Left ventricle myocardium inferior (tissue), 1 donor: ENCODE measurements around the gene SMAD5. TPM values are rescaled to one million over a fixed set of nuclear protein-coding genes. Genes with fewer than 3 reads are reported as not detected.

Experiments used
- DNase-seq: peaks from one replicate; pipeline ENCODE4 v3.0.0-alpha.2; 2020
- H3K27ac ChIP-seq: fragments of 200-600 bp; replicated peaks from 2 replicates; pipeline ENCODE4 v1.8.0; 2021
- H3K27me3 ChIP-seq: fragments of 200-600 bp; 2 replicates; pipeline ENCODE4 v1.8.0; 2021; ENCODE audit warnings: low read depth
- H3K36me3 ChIP-seq: fragments of 200-600 bp; 2 replicates; pipeline ENCODE4 v1.8.0; 2021
- H3K4me1 ChIP-seq: fragments of 200-600 bp; 2 replicates; pipeline ENCODE4 v1.8.0; 2021
- H3K4me3 ChIP-seq: fragments of 200-600 bp; 2 replicates; pipeline ENCODE4 v1.8.0; 2021; ENCODE audit warnings: mild to moderate bottlenecking, moderate library complexity
- H3K9me3 ChIP-seq: fragments of 200-600 bp; replicated peaks from 2 replicates; pipeline ENCODE4 v1.8.0; 2021
- intact Hi-C: fragments of 100-400 bp; cut with micrococcal nuclease; formaldehyde crosslinking; loops from one replicate; pipeline ENCODE4 v1.11.0; 2022
- total RNA-seq: library from RNA; stranded (reverse); fragmentation: NEBNext Ultra II Directional; extraction: Animal tissue kit (Norgen Biotek cat#: 25700); gene quantifications from one replicate; pipeline ENCODE4 v1.2.1, GENCODE V29; 2021
- TF ChIP-seq, protein P1 (sequence below): fragments of 200-600 bp; IDR thresholded peaks from 2 replicates; pipeline ENCODE4 v1.8.0; 2021; ENCODE audit warnings: antibody characterized with exemption, mild to moderate bottlenecking, borderline replicate concordance
- donor health status: DM: no; HTN: yes; CAD: no; lungs with severe emphysema.

SMAD5 gene
- total RNA-seq, 1 donor from 2014 or later, result 34.8 TPM

DNA sequence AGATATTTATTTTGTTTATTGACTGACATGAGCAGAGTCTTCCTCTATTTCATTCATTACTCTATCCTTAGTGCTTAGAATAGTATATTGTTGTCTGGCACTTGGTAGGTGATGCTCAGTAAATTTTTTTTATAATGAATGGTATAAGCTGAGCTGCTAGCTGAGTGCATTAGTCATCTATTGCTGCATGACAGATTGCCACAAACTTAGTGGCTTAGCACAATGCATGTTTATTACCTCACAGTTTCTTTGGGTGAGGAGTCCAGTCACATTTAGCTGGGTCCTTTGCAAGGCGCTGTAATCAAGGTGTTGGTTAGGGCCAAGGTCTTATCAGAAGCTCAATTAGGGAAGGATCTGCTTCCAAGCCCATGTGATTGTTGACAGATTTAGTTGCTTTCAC, 23.1 kb downstream of the SMAD5 start:
- H3K4me1 ChIP-seq, result peaks cover 93% of the 10 kb centered on the region
- DNase-seq, result no peak
- no peaks in the 10 kb centered on the region for H3K9me3 ChIP-seq
- H3K27me3 ChIP-seq, result no peaks in the 10 kb centered on the region
- H3K27ac ChIP-seq, result no peak overlapping the region
- H3K36me3 ChIP-seq, result peaks cover 32% of the 10 kb centered on the region
- intact Hi-C loops, result no loop called here
- TF ChIP-seq, protein P1, sequence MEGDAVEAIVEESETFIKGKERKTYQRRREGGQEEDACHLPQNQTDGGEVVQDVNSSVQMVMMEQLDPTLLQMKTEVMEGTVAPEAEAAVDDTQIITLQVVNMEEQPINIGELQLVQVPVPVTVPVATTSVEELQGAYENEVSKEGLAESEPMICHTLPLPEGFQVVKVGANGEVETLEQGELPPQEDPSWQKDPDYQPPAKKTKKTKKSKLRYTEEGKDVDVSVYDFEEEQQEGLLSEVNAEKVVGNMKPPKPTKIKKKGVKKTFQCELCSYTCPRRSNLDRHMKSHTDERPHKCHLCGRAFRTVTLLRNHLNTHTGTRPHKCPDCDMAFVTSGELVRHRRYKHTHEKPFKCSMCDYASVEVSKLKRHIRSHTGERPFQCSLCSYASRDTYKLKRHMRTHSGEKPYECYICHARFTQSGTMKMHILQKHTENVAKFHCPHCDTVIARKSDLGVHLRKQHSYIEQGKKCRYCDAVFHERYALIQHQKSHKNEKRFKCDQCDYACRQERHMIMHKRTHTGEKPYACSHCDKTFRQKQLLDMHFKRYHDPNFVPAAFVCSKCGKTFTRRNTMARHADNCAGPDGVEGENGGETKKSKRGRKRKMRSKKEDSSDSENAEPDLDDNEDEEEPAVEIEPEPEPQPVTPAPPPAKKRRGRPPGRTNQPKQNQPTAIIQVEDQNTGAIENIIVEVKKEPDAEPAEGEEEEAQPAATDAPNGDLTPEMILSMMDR, result no peak
- H3K4me3 ChIP-seq, result no peak overlapping the region

DNA sequence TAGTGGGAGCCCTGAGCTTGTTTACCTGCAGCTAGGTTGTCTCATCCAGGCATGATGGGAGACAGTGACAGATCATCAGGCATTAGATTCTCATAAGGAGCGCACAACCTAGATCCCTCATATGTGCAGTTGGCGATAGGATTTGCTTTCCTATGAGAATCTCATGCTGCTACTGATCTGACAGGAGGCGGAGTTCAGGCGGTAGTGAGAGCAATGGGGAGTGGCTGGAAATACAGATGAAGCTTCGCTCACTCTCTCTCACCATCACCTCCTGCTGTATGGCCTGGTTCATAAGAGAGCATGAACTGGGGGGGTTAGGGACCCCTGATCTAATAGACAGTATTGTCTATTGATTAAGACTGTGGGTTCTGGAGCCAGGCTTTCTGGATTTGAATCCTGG, 24.9 kb downstream of the SMAD5 start:
- intact Hi-C loops, result no loop called here
- H3K36me3 ChIP-seq, result peaks cover 44% of the 10 kb centered on the region
- DNase-seq, result no peak

DNA sequence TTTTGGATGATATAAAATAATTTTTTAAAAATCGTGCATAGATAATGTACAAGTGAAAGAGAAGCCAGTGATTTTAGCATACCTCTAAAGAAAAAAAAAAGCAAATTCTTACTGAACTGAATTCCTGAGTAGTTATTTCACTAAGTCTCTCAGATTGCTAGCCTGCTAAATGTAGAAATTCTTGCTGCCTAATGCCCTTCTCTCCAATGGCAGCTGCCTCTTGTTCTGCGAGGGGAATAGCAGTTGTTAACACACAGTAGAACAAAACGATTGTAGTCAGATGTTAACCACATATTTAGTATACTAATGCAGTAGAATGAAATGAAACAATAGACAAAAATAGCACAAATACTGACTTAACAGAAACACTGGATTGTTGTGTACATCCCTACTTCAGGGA, 26.8 kb downstream of the SMAD5 start:
- Histone ChIP-seq H3K36me3 (peaks cover 53% of the 10 kb centered on the region), H3K4me3 (no peak overlapping the region), H3K27ac (no peak overlapping the region), H3K4me1 (peaks cover 63% of the 10 kb centered on the region), H3K27me3 (no peaks in the 10 kb centered on the region), H3K9me3 (no peaks in the 10 kb centered on the region)
- TF ChIP-seq, protein P1, result no peak
- intact Hi-C loops, result no loop called here
- no peak for DNase-seq

More for the DNA sequence above, 24.9 kb downstream of the SMAD5 start:
- Histone ChIP-seq H3K27ac (no peak overlapping the region), H3K4me1 (peaks cover 83% of the 10 kb centered on the region), H3K4me3 (no peak overlapping the region), H3K9me3 (no peaks in the 10 kb centered on the region), H3K27me3 (no peaks in the 10 kb centered on the region)
- TF ChIP-seq, protein P1, result no peak

DNA sequence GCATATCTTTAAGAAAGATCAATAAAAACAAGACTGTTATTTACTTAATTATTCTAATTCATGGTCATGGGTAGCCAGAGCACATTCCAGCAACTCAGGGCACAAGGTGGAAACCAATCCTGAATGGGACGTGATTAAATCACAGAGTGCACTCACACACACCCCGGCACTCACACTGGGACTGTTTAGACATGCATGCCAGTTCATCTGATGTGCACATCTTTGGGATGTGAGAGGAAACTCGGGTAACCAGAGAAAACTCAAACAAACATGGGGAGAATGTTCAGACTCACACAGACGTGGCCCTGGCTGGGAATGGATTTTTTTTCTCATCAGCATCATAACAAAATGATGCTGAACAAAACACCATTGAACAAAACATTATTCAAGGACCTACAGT, 29.4 kb downstream of the SMAD5 start:
- intact Hi-C loops, result no loop called here
- no peaks in the 10 kb centered on the region for H3K9me3 ChIP-seq
- H3K36me3 ChIP-seq, result peaks cover 47% of the 10 kb centered on the region
- DNase-seq, result no peak
- peaks cover 40% of the 10 kb centered on the region for H3K4me1 ChIP-seq
- TF ChIP-seq, protein P1, result no peak
- no peak overlapping the region for H3K4me3 ChIP-seq
- no peaks in the 10 kb centered on the region for H3K27me3 ChIP-seq
- H3K27ac ChIP-seq, result no peak overlapping the region

DNA sequence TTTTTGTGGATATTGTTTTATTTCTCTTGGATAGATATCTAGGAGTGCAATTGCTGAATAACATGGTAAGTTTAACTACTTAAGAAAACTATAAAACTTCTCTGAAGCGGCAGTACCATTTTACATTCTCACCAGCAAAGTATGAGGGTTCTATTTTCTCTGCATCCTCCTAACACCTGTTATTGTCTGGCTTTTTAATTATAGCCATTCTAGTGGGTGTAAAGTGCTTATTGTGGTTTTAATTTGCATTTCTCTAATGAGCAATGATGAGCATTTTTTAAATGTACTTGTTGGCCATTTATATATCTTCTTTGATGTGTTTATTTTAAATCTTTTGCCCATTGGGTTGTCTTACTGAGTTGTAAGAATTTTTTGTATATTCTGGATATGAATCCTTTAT, 31.6 kb downstream of the SMAD5 start:
- Histone ChIP-seq H3K27ac (no peak overlapping the region), H3K4me1 (peaks cover 18% of the 10 kb centered on the region), H3K36me3 (peaks cover 60% of the 10 kb centered on the region), H3K4me3 (no peak overlapping the region), H3K9me3 (no peaks in the 10 kb centered on the region), H3K27me3 (no peaks in the 10 kb centered on the region)
- intact Hi-C loops, result no loop called here
- DNase-seq, result no peak
- TF ChIP-seq, protein P1, result no peak

DNA sequence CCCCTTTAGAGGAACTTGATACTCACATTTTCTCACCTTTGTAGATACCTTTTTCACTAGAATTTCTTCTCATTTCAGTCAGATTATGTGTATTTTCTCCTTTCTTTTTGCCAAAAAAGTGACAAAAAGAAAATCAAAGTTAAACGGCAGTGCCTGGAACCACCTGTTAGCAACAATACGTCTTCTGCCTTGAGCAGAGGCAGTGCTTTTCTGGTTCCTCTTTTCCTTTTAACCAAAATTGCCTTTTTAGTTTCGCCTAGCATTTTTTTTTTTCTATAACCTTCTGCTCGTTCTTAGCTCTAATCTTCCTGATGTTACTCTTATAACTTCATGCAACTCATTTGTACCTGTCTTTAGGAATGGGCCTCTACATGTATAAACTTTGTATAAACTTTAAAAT, 34.3 kb downstream of the SMAD5 start:
- Histone ChIP-seq H3K27ac (no peak overlapping the region), H3K27me3 (no peaks in the 10 kb centered on the region), H3K9me3 (no peaks in the 10 kb centered on the region), H3K36me3 (peaks cover 61% of the 10 kb centered on the region), H3K4me1 (peaks cover 9% of the 10 kb centered on the region), H3K4me3 (no peak overlapping the region)
- DNase-seq, result no peak
- TF ChIP-seq, protein P1, result no peak
- intact Hi-C loops, result no loop called here
